Psoas muscle (tissue), 8 donors: ENCODE data around the gene PTPRM. TPM values are rescaled to one million over a fixed set of nuclear protein-coding genes. Genes with fewer than 3 reads are reported as not detected.
A peak's percentile ranks its signal among the peaks of the same experiment; 100 is the strongest.

Source experiments
- ATAC-seq, 4 donors: fragments of 200-7000 bp; cut with Tn5 transposase; one replicate each; pipeline ENCODE4 v1.9.1; 2020; ENCODE audit warnings: moderate library complexity in 3 of 4, mild to moderate bottlenecking in 2 of 4
- DNase-seq, 2 donors: peaks; one replicate each; pipeline ENCODE4 v3.0.0-alpha.2; 2020
- H3K27ac ChIP-seq: fragments of 200-600 bp; one replicate; pipeline ENCODE4 v1.8.0; 2022
- H3K27me3 ChIP-seq, 3 donors: fragments of 200-600 bp in 1 of 3; one replicate each; pipeline versions ENCODE4 v1.6.1 to v1.8.0; 2013 to 2022; ENCODE audit warnings: low read length in 2 of 3, mild to moderate bottlenecking in 2 of 3, moderate library complexity in 1 of 3; ENCODE audit not compliant: insufficient read depth in 3 of 3
- H3K36me3 ChIP-seq, 2 donors: fragments of 200-600 bp in 1 of 2; one replicate each; pipeline versions ENCODE4 v1.6.1 to v1.8.0; 2013 to 2022; ENCODE audit warnings: low read depth in 1 of 2, mild to moderate bottlenecking in 1 of 2, moderate library complexity in 1 of 2; ENCODE audit not compliant: insufficient read depth in 1 of 2
- H3K4me1 ChIP-seq: fragments of 200-600 bp; one replicate; pipeline ENCODE4 v1.8.0; 2022
- H3K4me3 ChIP-seq: fragments of 200-600 bp; one replicate; pipeline ENCODE4 v1.8.0; 2022; ENCODE audit warnings: mild to moderate bottlenecking
- H3K9me3 ChIP-seq: fragments of 200-600 bp; one replicate; pipeline ENCODE4 v1.8.0; 2022
- WGBS, 3 donors: extraction: QIAGEN DNeasy Blood & Tissue Kit; methylation state at CpG; one replicate each; pipeline versions ENCODE4 v1.1.6 to v1.1.7; 2013; 5-methylcytosine and 5-hydroxymethylcytosine counted together
- intact Hi-C, 2 donors: fragments of 100-400 bp; cut with DNase I; formaldehyde crosslinking; loops; one replicate each; pipeline versions ENCODE4 v1.11.0 to v1.14.2; 2022
- polyA plus RNA-seq, 3 donors: library from polyadenylated mRNA; stranded (reverse); fragments of 200-250 nt; gene quantifications; one replicate each; pipeline ENCODE4 v1.2.3, GENCODE V29; 2013
- total RNA-seq, 4 donors: library from RNA; stranded (reverse); fragmentation: NEBNext Ultra II Directional in 2 of 4; extraction: Animal tissue kit (Norgen Biotek cat#: 25700) in 2 of 4; gene quantifications; one replicate each; pipeline versions ENCODE4 v1.2.1 to v1.2.4, GENCODE V29; 2021 to 2023
- TF ChIP-seq, protein P1 (sequence below): fragments of 200-600 bp; IDR thresholded peaks from one replicate; pipeline ENCODE4 v1.8.0; 2022; ENCODE audit warnings: antibody characterized with exemption
- donor health status: healthy with polysubstance abuse.
- donor health status: DM: no; HTN: no; CAD: no; lungs with moderate emphysema.
- donor health status: Bipolar disorder and iron deficiency.
- donor health status: healthy.
- donor health status: DM: yes; HTN: yes; CAD: no.
- donor health status: DM: no; HTN: no; CAD: no.
- donor health status: DM: no; HTN: no; CAD: no.
- donor health status: DM: yes; HTN: yes; CAD: no.

Gene PTPRM
- total and polyA plus RNA-seq, 7 donors = 27.4 to 78.9 (median 39.0) TPM

DNA sequence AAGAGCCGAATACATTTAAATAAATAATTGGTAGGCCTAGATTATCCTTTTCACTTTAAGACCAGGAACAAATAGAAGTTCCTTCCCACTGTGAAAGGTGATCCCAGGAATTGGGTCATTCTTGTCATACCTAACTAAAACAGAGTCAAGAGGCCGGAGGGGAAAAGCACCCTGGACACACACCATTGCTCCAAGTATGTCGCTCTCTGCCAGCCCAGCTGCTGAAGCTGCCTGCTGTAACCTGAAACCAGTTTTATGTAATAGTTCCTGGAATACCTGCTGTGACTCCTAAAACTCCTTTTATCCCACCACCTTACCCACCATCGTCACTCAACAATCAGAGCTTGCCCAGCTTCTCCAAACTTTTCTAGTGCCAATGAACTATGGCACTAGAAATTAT lies 217.1 kb downstream of the PTPRM start:
- WGBS, 3 donors = 34 to 47% (median 35%) methylated on average over 4 of the region's 4 CpGs
- ATAC-seq = peak; percentile 67 to 84 (median 78)
- intact Hi-C loops = no loop called here

DNA sequence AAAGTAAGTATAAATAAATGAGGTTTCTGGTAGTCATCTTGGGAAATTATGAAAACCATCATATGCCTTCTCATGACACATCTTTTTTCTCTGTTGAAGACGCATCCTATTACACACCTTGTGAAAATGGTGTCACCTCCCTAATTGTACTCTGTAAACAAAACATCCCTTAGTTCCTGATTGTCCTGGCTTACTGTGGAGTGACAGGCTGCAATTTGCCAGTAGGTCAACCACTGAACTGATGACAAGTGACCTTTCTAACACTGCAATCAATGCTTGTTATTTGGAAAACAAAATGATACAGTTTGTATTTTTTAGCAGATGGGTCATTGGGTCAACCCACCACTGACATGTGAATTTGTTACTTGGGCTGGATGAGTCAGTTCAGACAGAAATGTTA lies 219.5 kb downstream of the PTPRM start:
- Histone ChIP-seq H3K27ac (no peak overlapping the region), H3K36me3 (no peaks in the 10 kb centered on the region), H3K27me3 (no peaks in the 10 kb centered on the region), H3K4me1 (peaks cover 4% of the 10 kb centered on the region), H3K9me3 (no peaks in the 10 kb centered on the region), H3K4me3 (no peak overlapping the region)
- WGBS, 3 donors = 86 to 97% (median 88%) methylated on average over 1 of the region's 1 CpG
- TF ChIP-seq, protein P1, sequence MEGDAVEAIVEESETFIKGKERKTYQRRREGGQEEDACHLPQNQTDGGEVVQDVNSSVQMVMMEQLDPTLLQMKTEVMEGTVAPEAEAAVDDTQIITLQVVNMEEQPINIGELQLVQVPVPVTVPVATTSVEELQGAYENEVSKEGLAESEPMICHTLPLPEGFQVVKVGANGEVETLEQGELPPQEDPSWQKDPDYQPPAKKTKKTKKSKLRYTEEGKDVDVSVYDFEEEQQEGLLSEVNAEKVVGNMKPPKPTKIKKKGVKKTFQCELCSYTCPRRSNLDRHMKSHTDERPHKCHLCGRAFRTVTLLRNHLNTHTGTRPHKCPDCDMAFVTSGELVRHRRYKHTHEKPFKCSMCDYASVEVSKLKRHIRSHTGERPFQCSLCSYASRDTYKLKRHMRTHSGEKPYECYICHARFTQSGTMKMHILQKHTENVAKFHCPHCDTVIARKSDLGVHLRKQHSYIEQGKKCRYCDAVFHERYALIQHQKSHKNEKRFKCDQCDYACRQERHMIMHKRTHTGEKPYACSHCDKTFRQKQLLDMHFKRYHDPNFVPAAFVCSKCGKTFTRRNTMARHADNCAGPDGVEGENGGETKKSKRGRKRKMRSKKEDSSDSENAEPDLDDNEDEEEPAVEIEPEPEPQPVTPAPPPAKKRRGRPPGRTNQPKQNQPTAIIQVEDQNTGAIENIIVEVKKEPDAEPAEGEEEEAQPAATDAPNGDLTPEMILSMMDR = no peak
- intact Hi-C loops = no loop called here
- DNase-seq (no peak), ATAC-seq (no peak)

More for the DNA sequence above, 217.1 kb downstream of the PTPRM start:
- Histone ChIP-seq H3K27me3 (no peaks in the 10 kb centered on the region), H3K9me3 (no peaks in the 10 kb centered on the region), H3K4me3 (no peak overlapping the region), H3K4me1 (no peaks in the 10 kb centered on the region), H3K36me3 (no peaks in the 10 kb centered on the region), H3K27ac (no peak overlapping the region)
- no peak for DNase-seq
- TF ChIP-seq, protein P1 = no peak

DNA sequence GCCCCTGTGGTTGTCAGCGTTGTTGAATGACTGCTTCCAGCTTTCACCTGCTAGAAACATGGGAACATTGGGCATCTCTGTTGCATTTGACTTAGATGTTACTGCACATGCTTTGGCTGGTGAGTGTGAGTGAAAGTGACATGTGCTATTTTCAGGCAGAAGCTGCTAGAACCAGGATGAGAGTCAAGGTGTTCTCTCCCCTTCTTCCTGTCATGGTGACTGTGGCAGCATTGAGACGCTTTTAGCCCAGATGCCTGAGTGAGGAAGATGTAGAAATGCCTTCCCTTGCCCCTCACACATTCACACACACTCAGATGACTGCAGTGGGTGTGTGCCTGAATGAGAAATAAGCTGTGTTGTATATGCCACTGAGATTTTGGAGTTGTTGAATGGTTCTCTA lies 220.2 kb downstream of the PTPRM start:
- intact Hi-C loops = no loop called here
- H3K36me3 ChIP-seq = no peaks in the 10 kb centered on the region
- H3K27me3 ChIP-seq = no peaks in the 10 kb centered on the region
- H3K9me3 ChIP-seq = no peaks in the 10 kb centered on the region
- peaks cover 4% of the 10 kb centered on the region for H3K4me1 ChIP-seq
- DNase-seq = no peak
- no peak overlapping the region for H3K4me3 ChIP-seq
- no peak overlapping the region for H3K27ac ChIP-seq
- TF ChIP-seq, protein P1 = no peak
- WGBS, 3 donors = 75 to 88% (median 78%) methylated on average over 2 of the region's 2 CpGs
- ATAC-seq = no peak

DNA sequence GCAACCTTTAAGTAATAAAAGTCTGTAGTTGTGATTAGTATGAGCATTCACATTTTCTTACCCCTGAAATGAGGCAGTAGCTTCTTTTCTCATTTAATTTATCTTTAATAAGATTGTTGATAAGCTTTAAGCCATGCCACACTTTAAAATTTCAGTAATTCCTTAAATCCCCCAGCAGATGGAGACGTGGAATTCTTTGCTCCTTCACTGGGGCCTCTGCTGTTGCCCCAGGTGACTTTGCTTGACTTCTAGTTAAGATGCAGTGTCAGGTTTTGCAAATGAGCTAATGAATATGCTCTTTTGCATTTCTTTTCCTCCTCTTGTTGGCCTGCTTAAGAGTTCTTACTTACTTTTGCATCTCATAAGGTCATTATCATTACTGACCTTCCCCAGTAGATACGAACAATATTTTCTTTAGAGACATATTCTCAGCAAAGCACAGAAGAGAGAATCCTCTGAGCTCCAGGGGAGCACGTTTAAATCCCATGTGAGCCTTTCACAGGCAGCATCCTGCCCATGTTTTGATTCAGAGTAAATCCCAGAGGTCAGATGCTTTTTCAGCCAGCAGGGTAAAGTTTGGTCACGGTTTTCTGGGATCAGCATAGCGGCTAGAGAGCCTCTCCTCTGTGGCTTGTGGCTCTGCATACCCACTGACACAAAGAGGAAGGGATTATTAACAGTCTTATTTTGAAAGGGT lies 222.9 kb downstream of the PTPRM start:
- H3K36me3 ChIP-seq = no peaks in the 10 kb centered on the region
- peaks cover 4% of the 10 kb centered on the region for H3K4me1 ChIP-seq
- ATAC-seq (peak in 3 of 4 donors; percentile 30 to 75 (median 61)), DNase-seq (no peak)
- TF ChIP-seq, protein P1 = peak; percentile 50
- H3K4me3 ChIP-seq = no peak overlapping the region
- H3K27me3 ChIP-seq = no peaks in the 10 kb centered on the region
- H3K27ac ChIP-seq = no peak overlapping the region
- 39 to 51% (median 43%) methylated on average over 5 of the region's 5 CpGs for WGBS, 3 donors
- H3K9me3 ChIP-seq = no peaks in the 10 kb centered on the region
- intact Hi-C loops = no loop called here

DNA sequence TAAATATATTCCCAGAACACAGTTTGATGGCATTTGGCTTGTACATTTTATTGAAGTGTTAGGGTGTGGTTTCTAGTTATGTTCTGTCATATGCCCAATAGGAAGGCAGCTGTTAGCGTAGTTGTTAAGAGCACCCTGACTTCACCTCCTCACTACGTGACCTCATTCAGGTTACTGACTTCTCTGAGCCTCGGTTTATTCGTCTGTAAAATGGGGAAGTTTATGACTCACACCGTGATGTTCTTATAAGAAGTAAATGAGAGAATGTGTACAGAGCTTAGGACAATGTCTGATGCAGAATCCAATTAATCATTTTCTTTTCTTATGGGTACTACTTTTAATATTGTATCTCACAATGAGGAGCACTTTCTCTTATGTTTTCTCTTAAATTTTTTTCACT lies 226.0 kb downstream of the PTPRM start:
- no peak for DNase-seq
- no peak for ATAC-seq
- no peaks in the 10 kb centered on the region for H3K27me3 ChIP-seq
- H3K36me3 ChIP-seq = no peaks in the 10 kb centered on the region
- no peak overlapping the region for H3K27ac ChIP-seq
- no peaks in the 10 kb centered on the region for H3K9me3 ChIP-seq
- H3K4me3 ChIP-seq = no peak overlapping the region
- intact Hi-C loops = no loop called here
- WGBS, 3 donors = 97 to 99% (median 97%) methylated on average over 5 of the region's 5 CpGs
- TF ChIP-seq, protein P1 = no peak
- H3K4me1 ChIP-seq = peaks cover 4% of the 10 kb centered on the region
